Panc1 (cell line): ENCODE results near the gene MT1X.

ENCODE experiments used
- TCF7L2 ChIP-seq: IDR thresholded peaks from 2 replicates; pipeline ENCODE4 v1.6.1; 2011; ENCODE audit warnings: mild to moderate bottlenecking, low read depth, low read length, inconsistent platforms
- TF ChIP-seq, protein P1 (sequence below): fragments of 450-650 bp; IDR thresholded peaks from 2 replicates; pipeline ENCODE4 v1.5.1; 2017; ENCODE audit warnings: mild to moderate bottlenecking

DNA sequence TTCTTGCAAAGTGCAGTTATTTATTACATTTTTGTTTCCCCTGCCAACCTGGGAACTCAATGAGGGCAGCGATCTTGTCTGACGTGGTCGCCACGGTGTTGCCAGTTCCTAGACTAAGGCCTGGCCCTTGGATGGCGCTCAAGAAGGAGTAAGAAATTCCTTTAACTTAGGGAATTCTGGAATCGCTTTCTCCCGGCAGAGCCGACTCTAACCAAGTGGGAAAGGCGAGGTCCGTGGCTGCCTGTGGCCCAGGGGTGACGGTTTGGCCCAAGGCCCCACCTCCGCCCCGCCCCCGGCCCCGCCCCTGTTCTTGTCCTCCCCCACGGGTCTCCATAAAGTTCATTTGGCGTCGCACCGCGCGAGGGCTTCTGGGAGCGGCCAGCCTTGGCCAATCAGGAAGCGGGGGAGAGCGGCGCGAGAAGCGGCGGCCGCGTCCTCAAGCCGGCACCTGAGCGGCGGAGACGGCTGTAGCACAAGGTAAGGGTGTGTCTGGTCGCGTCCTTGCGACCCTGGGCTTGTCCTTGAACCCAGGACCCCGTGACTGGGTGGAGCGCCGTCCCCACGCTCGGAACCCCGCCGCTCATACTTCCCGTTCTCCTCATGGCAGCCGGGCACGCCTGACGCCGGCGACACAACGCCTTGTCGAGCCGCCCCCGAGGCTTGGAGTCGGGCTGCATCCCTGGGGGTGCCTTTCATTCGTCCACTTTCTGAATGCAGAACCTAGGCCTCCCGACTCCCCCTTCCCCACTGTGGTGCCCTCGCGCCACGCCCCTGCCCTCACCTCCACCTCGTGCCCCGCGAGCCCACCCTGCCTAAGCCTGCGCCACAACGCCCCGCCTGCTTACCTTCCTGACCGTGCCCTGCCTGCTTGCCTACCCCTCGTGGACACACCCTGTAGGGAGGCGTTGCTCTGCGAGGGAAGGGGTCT lies 47.7 kb downstream of the MT1X start, which contains the start of gene NUP93:
- TF ChIP-seq, protein P1, sequence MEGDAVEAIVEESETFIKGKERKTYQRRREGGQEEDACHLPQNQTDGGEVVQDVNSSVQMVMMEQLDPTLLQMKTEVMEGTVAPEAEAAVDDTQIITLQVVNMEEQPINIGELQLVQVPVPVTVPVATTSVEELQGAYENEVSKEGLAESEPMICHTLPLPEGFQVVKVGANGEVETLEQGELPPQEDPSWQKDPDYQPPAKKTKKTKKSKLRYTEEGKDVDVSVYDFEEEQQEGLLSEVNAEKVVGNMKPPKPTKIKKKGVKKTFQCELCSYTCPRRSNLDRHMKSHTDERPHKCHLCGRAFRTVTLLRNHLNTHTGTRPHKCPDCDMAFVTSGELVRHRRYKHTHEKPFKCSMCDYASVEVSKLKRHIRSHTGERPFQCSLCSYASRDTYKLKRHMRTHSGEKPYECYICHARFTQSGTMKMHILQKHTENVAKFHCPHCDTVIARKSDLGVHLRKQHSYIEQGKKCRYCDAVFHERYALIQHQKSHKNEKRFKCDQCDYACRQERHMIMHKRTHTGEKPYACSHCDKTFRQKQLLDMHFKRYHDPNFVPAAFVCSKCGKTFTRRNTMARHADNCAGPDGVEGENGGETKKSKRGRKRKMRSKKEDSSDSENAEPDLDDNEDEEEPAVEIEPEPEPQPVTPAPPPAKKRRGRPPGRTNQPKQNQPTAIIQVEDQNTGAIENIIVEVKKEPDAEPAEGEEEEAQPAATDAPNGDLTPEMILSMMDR = no peak
- no peak for TF ChIP-seq TCF7L2
